GM19397 (cell line): ENCODE measurements around the gene ICAM5.
A peak's percentile ranks its signal among the peaks of the same experiment; 100 is the strongest.
"Not testable (repeated sequence)": the region's sequence is repeated elsewhere in the genome, so short reads cannot be mapped to it uniquely, and the experiment has no call there.

Source experiments
- ATAC-seq: cut with Tn5 transposase; IDR thresholded peaks from one replicate; pipeline ENCODE4 v1.9.1; 2021; ENCODE audit warnings: mild to moderate bottlenecking, moderate library complexity; ENCODE audit not compliant: unreplicated experiment

ICAM5 gene, protein sequence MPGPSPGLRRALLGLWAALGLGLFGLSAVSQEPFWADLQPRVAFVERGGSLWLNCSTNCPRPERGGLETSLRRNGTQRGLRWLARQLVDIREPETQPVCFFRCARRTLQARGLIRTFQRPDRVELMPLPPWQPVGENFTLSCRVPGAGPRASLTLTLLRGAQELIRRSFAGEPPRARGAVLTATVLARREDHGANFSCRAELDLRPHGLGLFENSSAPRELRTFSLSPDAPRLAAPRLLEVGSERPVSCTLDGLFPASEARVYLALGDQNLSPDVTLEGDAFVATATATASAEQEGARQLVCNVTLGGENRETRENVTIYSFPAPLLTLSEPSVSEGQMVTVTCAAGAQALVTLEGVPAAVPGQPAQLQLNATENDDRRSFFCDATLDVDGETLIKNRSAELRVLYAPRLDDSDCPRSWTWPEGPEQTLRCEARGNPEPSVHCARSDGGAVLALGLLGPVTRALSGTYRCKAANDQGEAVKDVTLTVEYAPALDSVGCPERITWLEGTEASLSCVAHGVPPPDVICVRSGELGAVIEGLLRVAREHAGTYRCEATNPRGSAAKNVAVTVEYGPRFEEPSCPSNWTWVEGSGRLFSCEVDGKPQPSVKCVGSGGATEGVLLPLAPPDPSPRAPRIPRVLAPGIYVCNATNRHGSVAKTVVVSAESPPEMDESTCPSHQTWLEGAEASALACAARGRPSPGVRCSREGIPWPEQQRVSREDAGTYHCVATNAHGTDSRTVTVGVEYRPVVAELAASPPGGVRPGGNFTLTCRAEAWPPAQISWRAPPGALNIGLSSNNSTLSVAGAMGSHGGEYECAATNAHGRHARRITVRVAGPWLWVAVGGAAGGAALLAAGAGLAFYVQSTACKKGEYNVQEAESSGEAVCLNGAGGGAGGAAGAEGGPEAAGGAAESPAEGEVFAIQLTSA

DNA sequence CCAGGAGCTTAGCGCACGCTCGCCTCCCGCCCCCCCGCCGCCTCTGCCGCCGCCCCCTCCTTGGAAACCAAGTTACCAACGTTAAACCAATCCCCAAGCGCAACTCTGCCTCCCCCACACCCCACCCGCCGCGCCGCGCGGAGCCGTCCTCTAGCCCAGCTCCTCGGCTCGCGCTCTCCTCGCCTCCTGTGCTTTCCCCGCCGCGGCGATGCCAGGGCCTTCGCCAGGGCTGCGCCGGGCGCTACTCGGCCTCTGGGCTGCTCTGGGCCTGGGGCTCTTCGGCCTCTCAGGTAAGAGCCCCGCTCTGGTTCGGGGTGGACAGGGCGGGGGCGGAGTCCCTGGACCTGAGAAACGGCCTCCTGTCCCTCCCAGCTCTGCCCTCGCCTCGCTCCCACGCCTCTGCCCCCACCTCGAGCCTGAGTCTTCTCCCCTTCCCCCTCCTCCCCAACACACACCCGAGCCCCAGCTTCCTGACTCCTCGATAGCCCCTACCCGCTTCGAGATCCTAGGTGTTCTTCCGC lies at the start of gene ICAM5:
TSS of gene ICAM5 (plus strand) at position 117 of the 521 bp plus-strand sequence. CDS start at position 209, 92 bp downstream.
- ATAC-seq: no peak

DNA sequence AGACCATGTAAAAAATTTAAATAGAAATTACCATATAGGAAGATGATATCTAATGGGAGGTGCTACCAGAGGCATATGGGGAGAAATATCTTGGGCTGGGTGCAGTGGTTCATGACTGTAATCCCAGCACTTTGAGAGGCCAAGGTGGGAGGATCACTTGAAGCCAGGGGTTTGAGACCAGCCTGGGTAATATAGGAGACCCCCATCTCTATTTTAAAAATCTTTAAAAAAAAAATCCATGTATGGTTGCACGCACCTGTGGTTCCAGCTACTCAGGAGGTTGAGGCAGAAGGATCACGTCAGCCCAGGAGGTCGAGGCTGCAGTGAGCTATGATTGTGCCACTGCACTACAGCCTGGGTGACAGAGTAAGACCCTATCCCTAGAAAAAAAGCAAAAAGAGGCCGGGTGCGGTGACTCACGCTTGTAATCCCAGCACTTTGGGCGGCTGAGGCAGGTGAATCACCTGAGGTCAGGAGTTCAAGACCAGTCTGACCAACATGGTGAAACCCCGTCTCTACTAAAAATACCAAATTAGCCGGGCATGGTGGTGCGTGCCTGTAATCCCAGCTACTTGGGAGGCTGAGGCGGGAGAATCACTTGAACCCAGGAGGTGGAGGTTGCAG lies 47.8 kb upstream of the ICAM5 start:
- not testable (repeated sequence) for ATAC-seq

DNA sequence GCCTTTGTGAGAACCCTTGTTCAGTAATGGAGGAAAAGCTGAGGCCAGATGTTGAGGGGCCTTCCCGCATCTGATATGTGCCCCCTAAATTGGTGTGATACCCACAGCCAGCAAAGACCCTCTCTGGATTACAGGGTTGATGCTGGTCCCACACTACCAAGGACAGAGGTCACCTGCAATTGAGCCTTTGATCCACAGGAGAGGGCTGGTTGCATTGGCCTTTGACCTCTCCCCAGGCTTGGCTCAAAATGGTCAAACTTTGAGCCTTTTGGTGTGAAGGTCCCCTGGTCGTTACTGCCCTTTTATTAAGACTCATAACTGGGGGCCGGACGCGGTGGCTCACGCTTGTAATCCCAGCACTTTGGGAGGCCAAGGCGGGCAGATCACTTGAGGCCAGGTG lies 46.1 kb upstream of the ICAM5 start:
- no peak for ATAC-seq

DNA sequence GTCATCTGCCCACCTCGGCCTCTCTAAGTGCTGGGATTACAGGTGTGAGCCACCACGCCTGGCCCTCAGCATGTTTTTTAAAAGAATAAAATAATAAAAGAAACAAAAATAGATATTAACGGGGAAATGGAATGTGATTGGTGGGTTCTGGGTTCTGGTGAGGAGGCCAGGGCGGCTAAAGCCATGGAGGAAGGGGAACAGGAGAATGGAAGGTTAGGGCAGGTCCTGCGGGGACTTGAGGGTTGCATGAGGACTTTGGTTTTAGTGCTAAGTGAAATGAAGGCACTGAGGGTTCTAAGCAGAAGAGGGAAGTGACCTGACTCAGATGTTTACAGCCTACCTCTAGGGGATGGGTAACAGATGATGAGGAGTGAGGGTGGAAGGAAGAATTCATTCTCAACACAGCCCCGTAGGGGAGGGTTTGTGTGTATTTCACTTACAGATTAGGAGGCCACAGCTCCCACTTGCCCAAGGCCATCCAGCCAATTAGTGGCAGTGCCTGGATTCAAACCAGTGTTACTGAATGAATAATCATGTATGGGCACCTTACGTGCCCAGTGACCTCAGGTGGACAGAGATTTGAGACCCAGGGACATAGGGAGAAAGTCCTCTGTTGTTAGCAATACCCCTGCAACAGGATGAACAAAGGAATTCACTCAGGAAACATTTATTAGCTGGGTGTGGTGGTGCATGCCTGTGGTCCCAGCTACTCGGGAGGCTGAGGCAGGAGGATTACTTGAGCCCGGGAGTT lies 44.4 kb upstream of the ICAM5 start:
- no peak for ATAC-seq

DNA sequence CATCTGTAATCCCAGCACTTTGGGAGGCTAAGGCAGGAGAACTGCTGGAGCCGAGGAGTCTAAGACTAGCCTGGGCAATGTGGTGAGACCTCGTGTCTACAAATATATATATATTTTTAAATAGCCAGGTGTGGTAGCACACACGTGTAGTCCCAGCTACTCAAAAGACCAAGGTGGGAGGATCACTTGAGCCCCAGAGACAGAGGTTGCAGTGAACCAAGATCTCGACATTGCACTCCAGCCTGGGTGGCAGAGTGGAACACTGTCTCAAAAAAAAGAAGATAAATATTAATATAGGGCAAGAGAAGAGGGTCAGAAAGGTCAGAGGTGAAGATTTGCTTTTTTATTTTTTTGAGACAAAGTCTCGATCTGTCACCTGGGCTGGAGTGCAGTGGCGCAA lies 43.2 kb upstream of the ICAM5 start:
- ATAC-seq: no peak

DNA sequence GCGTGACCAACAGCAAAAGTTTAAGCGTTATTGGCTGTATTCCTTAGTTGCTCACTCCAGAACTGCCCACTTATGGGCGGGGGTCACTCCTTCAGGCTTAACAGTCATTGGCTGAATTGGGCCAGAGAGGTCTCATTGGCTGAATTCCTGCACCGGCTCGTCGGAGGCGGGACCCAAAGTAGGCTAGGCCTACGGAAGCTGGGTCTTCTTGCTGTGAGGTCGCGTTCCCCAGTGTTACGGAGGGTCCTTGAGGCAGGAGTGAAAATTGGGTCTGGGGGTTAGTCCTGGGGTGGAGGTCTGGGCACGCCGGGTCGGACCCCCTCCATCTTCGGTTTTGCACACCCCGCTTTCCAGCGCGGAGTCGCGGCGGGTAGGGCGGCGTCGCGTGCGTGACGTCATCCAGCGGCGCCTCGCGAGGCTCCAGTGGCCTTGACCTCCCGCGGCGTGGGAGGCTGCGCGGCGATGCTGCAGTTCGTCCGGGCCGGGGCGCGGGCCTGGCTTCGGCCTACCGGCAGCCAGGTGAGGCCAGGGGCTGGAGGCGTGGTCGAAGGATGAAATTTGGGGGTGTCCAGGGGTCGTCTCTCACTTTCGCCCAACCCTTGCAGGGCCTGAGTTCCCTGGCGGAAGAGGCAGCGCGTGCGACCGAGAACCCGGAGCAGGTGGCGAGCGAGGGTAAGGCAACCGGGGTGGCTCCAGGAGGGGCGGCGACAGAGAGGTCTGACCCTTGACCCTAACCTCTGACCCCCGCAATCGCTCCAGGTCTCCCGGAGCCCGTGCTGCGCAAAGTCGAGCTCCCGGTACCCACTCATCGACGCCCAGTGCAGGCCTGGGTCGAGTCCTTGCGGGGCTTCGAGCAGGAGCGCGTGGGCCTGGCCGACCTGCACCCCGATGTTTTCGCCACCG lies 37.7 kb upstream of the ICAM5 start, which contains the start of gene MRPL4:
TSS of gene MRPL4 (plus strand) at position 423 of the 903 bp plus-strand sequence. CDS start at position 463, 40 bp downstream.
- peak; percentile 84 for ATAC-seq

DNA sequence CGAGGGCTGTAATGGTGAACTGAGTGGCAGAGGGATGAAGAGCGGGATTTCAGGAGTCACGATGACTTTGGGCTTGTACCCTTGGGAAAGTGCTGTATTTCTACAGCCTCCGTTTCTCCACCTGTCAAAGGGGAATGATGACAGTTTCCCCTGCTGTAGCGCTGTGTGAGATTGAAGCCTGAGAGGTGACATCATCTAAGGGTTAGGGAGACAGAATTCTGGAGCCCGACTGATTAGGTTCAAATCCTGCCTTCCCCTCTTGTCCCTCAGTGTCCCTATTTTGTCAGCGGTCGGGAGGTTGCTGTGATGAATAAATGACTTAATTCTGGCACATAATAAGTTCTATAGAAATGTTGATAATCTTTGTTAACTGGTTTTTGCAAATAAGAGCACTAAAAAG lies 37.0 kb upstream of the ICAM5 start:
- no peak for ATAC-seq

DNA sequence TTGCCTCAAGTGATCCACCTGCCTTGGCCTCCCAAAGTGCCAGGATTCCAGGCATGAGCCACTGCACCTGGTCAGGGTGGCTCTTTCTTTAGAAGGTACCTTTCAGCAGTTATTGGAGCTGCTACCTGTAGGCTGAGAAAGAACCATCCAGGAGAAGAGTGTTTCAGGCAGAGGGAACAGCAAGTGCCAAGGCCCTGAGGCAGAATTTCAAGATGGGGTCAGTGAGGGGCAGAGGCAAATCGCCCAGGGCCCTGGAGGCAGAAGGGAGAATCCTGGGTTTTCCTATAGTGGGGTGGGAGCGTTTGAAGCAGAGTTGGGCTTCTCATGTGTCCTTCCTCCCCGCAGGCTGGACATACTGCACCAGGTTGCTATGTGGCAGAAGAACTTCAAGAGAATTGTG lies 35.5 kb upstream of the ICAM5 start:
- no peak for ATAC-seq

DNA sequence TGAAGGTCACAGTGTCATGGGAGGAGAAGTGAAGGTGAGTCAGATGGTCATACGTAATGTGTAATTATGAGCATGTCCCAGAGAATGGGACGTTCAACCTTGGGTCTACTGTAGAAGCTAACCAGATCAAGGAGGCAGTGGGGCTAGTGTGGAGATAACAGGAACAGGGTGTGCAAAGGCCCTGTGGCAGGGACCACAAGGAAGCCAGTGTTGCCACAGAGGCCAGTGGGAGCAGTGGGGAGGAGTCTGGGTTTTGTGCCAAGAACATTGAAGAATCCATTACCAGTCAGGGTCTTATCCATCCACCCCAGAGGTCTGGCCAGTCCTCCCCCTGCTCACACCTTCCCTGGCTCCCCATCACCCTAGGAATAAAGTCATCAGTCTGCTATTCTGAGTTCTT lies 34.4 kb upstream of the ICAM5 start:
- no peak for ATAC-seq

DNA sequence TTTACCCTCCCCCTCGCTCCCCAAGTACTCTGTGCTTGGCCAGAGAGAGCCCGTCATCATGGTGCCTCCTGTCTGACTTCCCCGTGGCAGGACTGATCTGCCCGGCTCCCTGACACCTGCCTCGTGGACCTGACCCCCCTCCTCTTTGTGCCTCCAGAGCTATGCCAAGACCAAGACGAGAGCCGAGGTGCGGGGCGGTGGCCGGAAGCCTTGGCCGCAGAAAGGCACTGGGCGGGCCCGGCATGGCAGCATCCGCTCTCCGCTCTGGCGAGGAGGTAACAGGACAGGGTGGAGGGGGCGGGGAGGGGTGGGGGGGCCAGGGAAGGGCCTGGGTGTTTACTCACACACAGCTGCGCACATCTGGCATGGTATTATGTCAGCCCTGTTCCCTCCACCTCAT lies 33.2 kb upstream of the ICAM5 start:
- ATAC-seq: no peak

DNA sequence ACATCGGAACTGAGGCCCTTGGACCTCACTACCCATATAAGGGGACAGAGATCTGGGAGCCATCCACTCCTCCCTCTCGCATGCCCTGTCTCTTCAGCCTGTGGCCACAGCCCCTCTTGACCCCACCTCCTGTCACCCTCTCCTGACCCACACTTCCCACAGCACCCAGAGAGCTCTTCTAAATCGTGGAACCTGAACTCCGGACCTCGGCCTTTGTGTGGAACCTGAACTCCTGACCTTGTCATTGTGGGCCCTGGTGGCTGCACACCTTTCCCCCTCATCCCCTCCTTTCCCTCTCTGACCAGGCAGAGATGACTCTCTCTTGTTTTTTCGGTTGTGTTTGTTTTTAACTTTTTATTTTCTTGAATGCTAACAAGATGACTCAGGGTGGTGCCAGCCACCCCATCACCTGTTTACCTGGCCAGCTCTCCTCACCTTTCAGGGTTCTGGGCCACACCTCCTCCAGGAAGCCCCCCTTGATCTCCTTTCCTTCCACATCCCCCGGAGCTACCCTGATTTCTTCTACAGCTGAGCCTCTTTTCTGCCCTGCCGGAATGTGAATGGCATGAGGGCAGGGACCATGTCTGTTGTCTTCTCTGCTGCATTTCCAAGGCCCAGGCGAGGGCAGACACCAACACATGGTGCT lies 32.7 kb upstream of the ICAM5 start:
- no peak for ATAC-seq

DNA sequence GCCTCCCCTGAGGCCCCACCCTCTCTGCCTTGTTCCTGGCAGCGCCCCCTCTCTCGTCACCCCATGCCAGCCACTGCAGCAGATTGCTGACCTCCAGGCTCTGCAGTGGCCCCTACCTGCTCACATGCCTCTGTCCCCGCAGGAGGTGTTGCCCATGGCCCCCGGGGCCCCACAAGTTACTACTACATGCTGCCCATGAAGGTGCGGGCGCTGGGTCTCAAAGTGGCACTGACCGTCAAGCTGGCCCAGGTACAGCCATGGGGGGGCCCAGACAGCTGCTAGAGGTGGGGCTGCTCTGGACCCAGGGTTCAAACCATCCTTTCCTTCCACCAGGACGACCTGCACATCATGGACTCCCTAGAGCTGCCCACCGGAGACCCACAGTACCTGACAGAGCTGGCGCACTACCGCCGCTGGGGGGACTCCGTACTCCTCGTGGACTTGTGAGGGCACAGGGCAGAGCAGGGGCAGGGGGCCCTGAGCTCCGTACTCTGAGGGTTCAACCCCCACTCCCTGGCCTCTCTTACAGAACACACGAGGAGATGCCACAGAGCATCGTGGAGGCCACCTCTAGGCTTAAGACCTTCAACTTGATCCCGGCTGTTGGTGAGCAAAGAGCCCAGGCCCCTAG lies 31.6 kb upstream of the ICAM5 start:
- ATAC-seq: no peak

DNA sequence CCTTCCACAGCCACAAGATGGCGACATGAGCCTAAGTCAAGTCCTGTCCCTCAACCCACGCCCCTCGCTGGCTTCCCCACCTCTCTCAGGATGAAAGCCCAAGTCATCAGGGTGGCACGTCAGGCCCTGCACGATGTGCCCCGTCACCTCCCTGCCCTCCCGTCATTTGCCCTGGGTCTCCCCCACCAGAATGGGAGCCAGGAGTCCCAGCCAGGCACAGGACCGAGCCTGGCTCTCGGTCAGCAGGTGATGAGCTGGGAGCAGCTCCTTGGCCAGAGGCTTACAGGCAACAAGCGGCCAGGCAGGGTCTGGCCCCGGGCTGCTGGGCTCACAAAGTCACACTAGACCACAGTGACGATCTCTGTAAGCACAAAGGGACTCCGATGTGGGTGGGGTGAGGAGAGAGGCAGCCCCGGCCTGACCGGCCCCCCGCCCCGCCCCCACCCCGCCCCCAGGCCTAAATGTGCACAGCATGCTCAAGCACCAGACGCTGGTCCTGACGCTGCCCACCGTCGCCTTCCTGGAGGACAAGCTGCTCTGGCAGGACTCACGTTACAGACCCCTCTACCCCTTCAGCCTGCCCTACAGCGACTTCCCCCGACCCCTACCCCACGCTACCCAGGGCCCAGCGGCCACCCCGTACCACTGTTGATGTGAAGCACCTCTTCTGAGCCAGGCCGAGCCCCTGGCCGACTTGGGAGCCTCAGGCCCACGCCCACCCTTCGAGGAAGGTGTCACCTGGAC lies 30.4 kb upstream of the ICAM5 start:
- ATAC-seq: no peak

DNA sequence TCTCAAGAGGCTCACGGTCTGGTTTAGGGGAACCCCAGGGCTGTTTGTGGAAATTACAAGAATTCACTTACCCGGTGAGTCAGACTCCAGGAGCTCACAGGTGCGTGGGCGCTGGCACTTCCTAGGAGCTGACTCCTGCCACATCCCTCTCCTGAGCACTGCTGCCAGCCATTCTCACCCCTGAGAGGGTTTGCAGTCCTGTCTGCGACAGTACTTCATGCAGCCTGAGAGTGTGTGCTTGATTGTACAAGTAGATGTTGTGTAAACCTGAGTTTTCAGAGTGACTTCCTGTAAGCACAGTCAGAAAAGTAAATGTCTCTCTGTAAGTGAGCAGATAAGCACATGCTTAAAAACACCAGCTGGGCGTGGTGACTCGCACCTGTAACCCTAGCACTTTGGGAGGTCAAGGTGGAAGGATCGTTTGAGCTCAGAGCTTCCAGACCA lies 29.6 kb upstream of the ICAM5 start:
- ATAC-seq: no peak

DNA sequence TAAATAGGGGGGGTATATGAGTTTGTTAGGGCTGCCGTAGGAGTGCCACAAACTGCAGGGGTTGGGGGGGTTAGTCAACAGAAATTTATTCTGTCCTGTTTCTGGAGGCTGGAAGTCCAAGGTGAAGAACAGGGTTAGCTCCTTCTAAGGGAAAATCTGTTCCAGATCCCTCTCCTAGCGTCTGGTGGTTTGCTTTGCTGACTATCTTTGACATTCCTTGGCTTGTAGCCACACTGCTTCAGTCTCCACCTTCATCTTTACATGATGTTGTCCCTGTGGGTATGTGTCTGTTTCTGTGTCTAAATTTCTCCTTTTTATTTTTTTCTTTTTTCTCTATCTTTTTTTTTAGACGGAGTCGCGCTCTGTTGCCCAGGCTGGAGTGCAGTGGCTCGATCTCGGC lies 27.0 kb upstream of the ICAM5 start:
- ATAC-seq: no peak

DNA sequence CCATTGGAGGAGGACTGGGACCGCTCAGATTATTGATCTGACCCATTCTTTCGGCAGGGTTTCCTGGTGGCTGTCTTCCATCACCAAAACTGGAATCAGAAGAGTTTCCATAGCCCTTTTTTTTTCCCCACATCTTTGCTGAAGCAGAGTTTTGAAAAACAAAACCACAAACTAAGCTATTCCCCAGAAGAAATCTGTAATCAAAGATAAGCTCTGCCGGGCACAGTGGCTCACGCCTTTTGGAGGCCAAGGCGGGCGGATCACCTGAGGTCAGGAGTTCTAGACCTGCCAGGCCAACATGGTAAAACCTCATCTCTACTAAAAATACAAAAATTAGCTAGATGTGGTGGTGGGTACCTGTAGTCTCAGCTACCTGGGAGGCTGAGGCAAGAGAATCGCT lies 23.0 kb upstream of the ICAM5 start:
- ATAC-seq: no peak

DNA sequence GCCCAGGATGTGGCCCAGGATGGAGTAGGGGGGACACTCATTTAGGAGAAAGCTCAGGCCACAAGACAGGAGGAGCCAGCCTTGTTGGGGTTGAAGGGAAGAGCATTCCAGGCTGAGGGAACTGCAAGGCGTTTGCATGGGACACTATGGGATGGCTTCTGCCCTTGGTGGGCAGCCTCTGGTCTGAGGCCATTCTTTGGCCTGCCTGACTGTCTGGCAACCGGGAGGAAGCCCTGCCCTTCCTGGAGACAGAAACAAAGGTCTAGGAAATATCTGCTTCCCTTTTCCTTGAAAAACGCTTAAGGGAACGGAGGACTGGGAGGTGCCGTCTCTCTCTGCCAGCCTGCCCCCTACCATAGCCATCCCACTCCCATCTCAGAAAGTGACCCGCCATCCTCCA lies 21.7 kb upstream of the ICAM5 start:
- ATAC-seq: no peak
